Progenitor cell of endocrine pancreas (in vitro differentiated cells): ENCODE data around the gene PAMR1. TPM values are rescaled to one million over a fixed set of nuclear protein-coding genes. Genes with fewer than 3 reads are reported as not detected.

ENCODE experiments used
- DNase-seq: peaks from one replicate; pipeline ENCODE4 v3.0.0; 2021; ENCODE audit warnings: low spot score; ENCODE audit not compliant: unreplicated experiment
- H3K27ac Mint-ChIP-seq: 2 replicates; pipeline ENCODE4 v1.8.0; 2021; ENCODE audit warnings: mild to moderate bottlenecking, moderate library complexity, mixed read lengths
- H3K27me3 Mint-ChIP-seq: 2 replicates; pipeline ENCODE4 v1.8.0; 2021; ENCODE audit warnings: mixed read lengths
- H3K36me3 Mint-ChIP-seq: 2 replicates; pipeline ENCODE4 v1.8.0; 2022; ENCODE audit warnings: mixed read lengths; ENCODE audit not compliant: insufficient read depth
- H3K4me1 Mint-ChIP-seq: 2 replicates; pipeline ENCODE4 v1.8.0; 2021; ENCODE audit warnings: low read depth, mixed read lengths
- H3K4me3 Mint-ChIP-seq: 2 replicates; pipeline ENCODE4 v1.8.0; 2021; ENCODE audit warnings: low read depth, mild to moderate bottlenecking, moderate library complexity, mixed read lengths
- H3K9me3 Mint-ChIP-seq: 2 replicates; pipeline ENCODE4 v1.8.0; 2021; ENCODE audit warnings: low read depth, mixed read lengths
- CTCF ChIP-seq: fragments of 200-600 bp; sonication (generic); IDR thresholded peaks from one replicate; pipeline ENCODE4 v1.5.0; 2021; ENCODE audit warnings: antibody characterized with exemption, mild to moderate bottlenecking; ENCODE audit not compliant: unreplicated experiment
- total RNA-seq: library from RNA; stranded (reverse); gene quantifications from 2 replicates; pipeline ENCODE4 v1.2.1, GENCODE V29; 2021

Gene PAMR1
- total RNA-seq, 1 donor from 2014 or later = 0.38 TPM

- no peak for DNase-seq
- no peak overlapping the region for H3K27ac Mint-ChIP-seq
- no peaks in the 10 kb centered on the region for H3K9me3 Mint-ChIP-seq
- no peak overlapping the region for H3K4me3 Mint-ChIP-seq
- peaks cover 35% of the 10 kb centered on the region for H3K27me3 Mint-ChIP-seq
- TF ChIP-seq CTCF = no peak
- H3K36me3 Mint-ChIP-seq = no peaks in the 10 kb centered on the region
- peaks cover 7% of the 10 kb centered on the region for H3K4me1 Mint-ChIP-seq
These were observed 135.4 kb downstream of the PAMR1 start for GRCh38 chr11:35389897-35390465.

- no peaks in the 10 kb centered on the region for H3K9me3 Mint-ChIP-seq
- DNase-seq = no peak
- no peak overlapping the region for H3K4me3 Mint-ChIP-seq
- no peaks in the 10 kb centered on the region for H3K36me3 Mint-ChIP-seq
- peaks cover 27% of the 10 kb centered on the region for H3K27me3 Mint-ChIP-seq
- H3K4me1 Mint-ChIP-seq = peaks cover 7% of the 10 kb centered on the region
- no peak overlapping the region for H3K27ac Mint-ChIP-seq
- TF ChIP-seq CTCF = no peak
These were observed 136.3 kb downstream of the PAMR1 start for GRCh38 chr11:35389112-35389511.

- TF ChIP-seq CTCF = no peak
- DNase-seq = no peak
- H3K4me3 Mint-ChIP-seq = no peak overlapping the region
- H3K4me1 Mint-ChIP-seq = peaks cover 7% of the 10 kb centered on the region
- no peaks in the 10 kb centered on the region for H3K9me3 Mint-ChIP-seq
- no peaks in the 10 kb centered on the region for H3K36me3 Mint-ChIP-seq
- H3K27me3 Mint-ChIP-seq = peaks cover 20% of the 10 kb centered on the region
- H3K27ac Mint-ChIP-seq = no peak overlapping the region
These were observed 137.4 kb downstream of the PAMR1 start for GRCh38 chr11:35388061-35388460.

- peaks cover 7% of the 10 kb centered on the region for H3K4me1 Mint-ChIP-seq
- no peak overlapping the region for H3K4me3 Mint-ChIP-seq
- H3K27me3 Mint-ChIP-seq = peaks cover 13% of the 10 kb centered on the region
- no peak for TF ChIP-seq CTCF
- no peaks in the 10 kb centered on the region for H3K9me3 Mint-ChIP-seq
- DNase-seq = no peak
- H3K27ac Mint-ChIP-seq = no peak overlapping the region
- no peaks in the 10 kb centered on the region for H3K36me3 Mint-ChIP-seq
These were observed 138.1 kb downstream of the PAMR1 start for GRCh38 chr11:35387111-35387982.

- Mint-ChIP-seq H3K4me3 (no peak overlapping the region), H3K36me3 (no peaks in the 10 kb centered on the region), H3K27ac (no peak overlapping the region), H3K4me1 (no peaks in the 10 kb centered on the region), H3K9me3 (no peaks in the 10 kb centered on the region), H3K27me3 (peaks cover 18% of the 10 kb centered on the region)
- TF ChIP-seq CTCF = no peak
- DNase-seq = no peak
These were observed 141.5 kb downstream of the PAMR1 start for GRCh38 chr11:35383953-35384352.

Other genes with a start within 250 kb of the PAMR1 start
- 0.07 and 0.44 TPM in 2 replicates for gene SLC1A2, start 106.1 kb downstream of the PAMR1 start, total RNA-seq
- gene FJX1, start 92.8 kb upstream of the PAMR1 start, total RNA-seq = 11.2 and 12.9 TPM in 2 replicates
- gene TRIM44, start 137.2 kb upstream of the PAMR1 start, total RNA-seq = 60.1 and 65.1 TPM in 2 replicates